Measurements from ENCODE around the gene FARS2. TPM values are rescaled to one million over a fixed set of nuclear protein-coding genes. Genes with fewer than 3 reads are reported as not detected.

Gene FARS2
- total and polyA plus RNA-seq, 4 experiments from 2014 or later, result 15.6 to 48.4 (median 24.3) TPM

DNA sequence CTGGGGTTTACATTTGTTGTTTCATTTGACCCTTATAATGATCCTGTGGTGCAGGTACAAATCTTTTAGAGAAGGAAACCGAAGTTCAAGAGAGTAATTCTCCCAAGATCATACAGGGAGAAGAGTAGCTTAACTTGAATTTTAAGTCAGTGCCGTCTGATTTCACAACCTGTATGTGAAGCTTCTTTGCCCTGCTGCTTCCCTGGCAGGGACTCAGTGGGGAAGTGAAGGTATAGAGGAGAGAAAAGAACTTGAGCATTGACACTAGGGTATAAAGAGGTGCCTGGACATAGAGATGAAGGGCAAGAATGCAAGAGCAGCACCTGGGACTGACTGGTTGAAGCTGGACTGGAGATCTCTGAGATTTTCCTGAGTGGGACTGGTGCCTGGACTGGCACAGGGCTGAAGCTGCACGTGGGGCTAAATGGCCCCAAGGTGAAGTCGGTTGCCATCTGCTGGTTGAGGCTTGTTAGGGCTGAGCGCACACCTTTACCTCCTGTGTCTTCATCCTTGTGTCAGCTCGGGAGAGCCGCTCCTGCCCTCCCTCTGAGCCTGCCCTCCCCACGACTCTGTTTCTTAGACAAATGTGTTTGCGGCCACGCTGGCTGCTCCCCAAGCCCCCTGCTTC, 41.8 kb downstream of the FARS2 start:
- Histone ChIP-seq H3K9me3 (ENCODE audit: control insufficient read depth in 1 of 2, low read length in 2 of 2) (no peaks in the 10 kb centered on the region), H3K36me3 (ENCODE audit: insufficient read depth, low read length) (no peaks in the 10 kb centered on the region), H3K4me3 (ENCODE audit: low read length in 2 of 2) (no peak overlapping the region), H3K4me1 (ENCODE audit: insufficient read depth, low read length) (peaks cover 26% of the 10 kb centered on the region), H3K27me3 (ENCODE audit: insufficient read depth, low read length) (no peaks in the 10 kb centered on the region), H3K27ac (ENCODE audit: low read depth, low read length) (no peak overlapping the region)
- H3K27ac Mint-ChIP-seq, result peak overlapping the region in 6 of 7 donors; percentile 1 to 67 (median 63)
- DNase-seq, result peak; percentile 56 to 66 (median 62)
- no peaks in the 10 kb centered on the region for H3K9me3 Mint-ChIP-seq
- peak overlapping the region in 7 of 8 donors; percentile 43 to 78 (median 71) for H3K4me3 Mint-ChIP-seq
- ChIA-PET POLR2A (ENCODE audit: partially characterized antibody) (interaction anchor here (1.4 kb wide), 1 partner anchor 160 kb away, joined by 5 read pairs; no protein-coding TSS in a partner anchor), CTCF (ENCODE audit: partially characterized antibody) (interaction anchor here (0.7 to 10.7 kb wide), 28 partner anchors 8 to 169 kb away, joined by 3 to 259 read pairs (median 4); no protein-coding TSS in a partner anchor)
- H3K27me3 Mint-ChIP-seq, result no peaks in the 10 kb centered on the region
- H3K36me3 Mint-ChIP-seq, result peaks cover 0 to 3% of the 10 kb centered on the region in 2 donors
- peaks cover 25 to 46% (median 38%) of the 10 kb centered on the region in 4 donors for H3K4me1 Mint-ChIP-seq
- intact Hi-C loops (cut with micrococcal nuclease), result loop anchor here (1.0 to 2.0 kb wide), 4 partner anchors 43 to 1244 kb away; partner anchors contain the start of gene LYRM4

DNA sequence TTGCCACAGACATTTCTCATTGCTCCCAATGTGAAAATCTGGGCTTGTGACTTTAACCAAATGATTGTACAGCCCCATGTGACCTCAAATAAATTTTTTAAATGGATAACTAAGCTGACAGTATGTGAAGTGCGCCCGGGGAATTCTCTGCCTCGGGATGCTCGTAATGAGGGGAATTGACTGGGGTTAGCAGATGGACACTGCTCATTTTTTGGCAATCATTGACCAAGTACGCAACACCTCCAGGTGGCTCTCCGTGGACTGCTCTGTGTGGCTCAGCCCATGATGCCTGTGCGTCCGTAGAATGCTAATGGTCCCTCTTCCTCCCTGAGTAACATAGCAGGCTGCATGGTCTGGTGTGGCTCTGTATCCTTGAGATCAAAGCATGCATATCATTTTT, 42.4 kb downstream of the FARS2 start:
- Histone ChIP-seq H3K36me3 (ENCODE audit: insufficient read depth, low read length) (no peaks in the 10 kb centered on the region), H3K9me3 (ENCODE audit: control insufficient read depth in 1 of 2, low read length in 2 of 2) (no peaks in the 10 kb centered on the region), H3K27ac (ENCODE audit: low read depth, low read length) (no peak overlapping the region), H3K27me3 (ENCODE audit: insufficient read depth, low read length) (no peaks in the 10 kb centered on the region), H3K4me3 (ENCODE audit: low read length in 2 of 2) (no peak overlapping the region), H3K4me1 (ENCODE audit: insufficient read depth, low read length) (peaks cover 26% of the 10 kb centered on the region)
- Mint-ChIP-seq H3K4me3 (peak overlapping the region in 3 of 8 donors; percentile 62 to 77 (median 75)), H3K27ac (peak overlapping the region in 1 of 7 donors; percentile 61), H3K9me3 (no peaks in the 10 kb centered on the region), H3K27me3 (no peaks in the 10 kb centered on the region), H3K4me1 (peaks cover 25 to 46% (median 38%) of the 10 kb centered on the region in 4 donors), H3K36me3 (peaks cover 0 to 5% of the 10 kb centered on the region in 2 donors)
- CTCF ChIA-PET (ENCODE audit: partially characterized antibody), result interaction anchor here (1.1 to 10.7 kb wide), 16 partner anchors 8 to 170 kb away, joined by 3 to 259 read pairs (median 7); no protein-coding TSS in a partner anchor
- intact Hi-C loops (cut with micrococcal nuclease), result loop anchor here (1.0 to 2.0 kb wide), 4 partner anchors 43 to 1244 kb away; partner anchors contain the start of gene LYRM4
- no peak for DNase-seq
- POLR2A ChIA-PET (ENCODE audit: partially characterized antibody), result interaction anchor here (0.7 to 1.4 kb wide), 2 partner anchors 160 kb away, joined by 3 to 5 read pairs; no protein-coding TSS in a partner anchor

DNA sequence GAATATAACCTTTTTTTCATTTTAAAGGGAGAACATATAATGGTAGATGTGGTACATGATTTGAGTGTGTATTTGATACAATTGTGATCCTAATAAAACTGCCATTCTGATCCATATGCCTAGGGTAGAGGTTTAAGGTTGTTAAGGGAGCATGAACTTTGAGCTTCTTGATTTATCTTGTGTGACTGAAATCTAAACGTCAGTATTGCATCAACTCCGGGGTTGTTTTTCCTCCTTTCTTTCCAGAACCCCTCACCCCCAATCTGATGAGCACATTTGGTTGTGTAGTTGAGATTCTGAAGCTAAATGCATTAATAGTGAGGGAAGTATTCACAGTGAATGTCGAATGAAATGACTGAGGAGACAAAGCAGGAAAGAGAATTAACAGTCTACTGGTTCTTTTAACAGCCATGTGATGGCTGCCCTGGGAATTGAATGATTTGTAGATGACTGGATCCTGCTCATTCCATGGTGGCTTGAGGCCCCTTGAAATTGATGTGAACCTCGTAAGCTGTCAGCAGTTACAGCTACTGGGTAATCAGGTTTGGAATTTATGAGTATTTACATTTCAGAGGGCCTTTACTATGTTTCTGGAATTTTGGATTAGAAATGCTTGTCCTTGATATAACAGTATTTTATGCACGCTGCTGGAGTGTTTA, 44.8 kb downstream of the FARS2 start:
- Histone ChIP-seq H3K4me3 (ENCODE audit: low read length in 2 of 2) (no peak overlapping the region), H3K4me1 (ENCODE audit: insufficient read depth, low read length) (peaks cover 25% of the 10 kb centered on the region), H3K27me3 (ENCODE audit: insufficient read depth, low read length) (no peaks in the 10 kb centered on the region), H3K9me3 (ENCODE audit: control insufficient read depth in 1 of 2, low read length in 2 of 2) (no peaks in the 10 kb centered on the region), H3K36me3 (ENCODE audit: insufficient read depth, low read length) (no peaks in the 10 kb centered on the region), H3K27ac (ENCODE audit: low read depth, low read length) (no peak overlapping the region)
- POLR2A ChIA-PET (ENCODE audit: partially characterized antibody), result no interaction called here
- H3K9me3 Mint-ChIP-seq, result no peaks in the 10 kb centered on the region
- DNase-seq, result no peak
- no peak overlapping the region for H3K27ac Mint-ChIP-seq
- H3K4me1 Mint-ChIP-seq, result peaks cover 23 to 40% (median 28%) of the 10 kb centered on the region in 4 donors
- CTCF ChIA-PET (ENCODE audit: partially characterized antibody), result interaction anchor here (1.3 to 10.7 kb wide), 2 partner anchors 8 to 162 kb away, joined by 3 to 259 read pairs; no protein-coding TSS in a partner anchor
- intact Hi-C loops (cut with micrococcal nuclease), result no loop called here
- H3K4me3 Mint-ChIP-seq, result no peak overlapping the region
- no peaks in the 10 kb centered on the region for H3K27me3 Mint-ChIP-seq
- peaks cover 0 to 5% of the 10 kb centered on the region in 2 donors for H3K36me3 Mint-ChIP-seq

DNA sequence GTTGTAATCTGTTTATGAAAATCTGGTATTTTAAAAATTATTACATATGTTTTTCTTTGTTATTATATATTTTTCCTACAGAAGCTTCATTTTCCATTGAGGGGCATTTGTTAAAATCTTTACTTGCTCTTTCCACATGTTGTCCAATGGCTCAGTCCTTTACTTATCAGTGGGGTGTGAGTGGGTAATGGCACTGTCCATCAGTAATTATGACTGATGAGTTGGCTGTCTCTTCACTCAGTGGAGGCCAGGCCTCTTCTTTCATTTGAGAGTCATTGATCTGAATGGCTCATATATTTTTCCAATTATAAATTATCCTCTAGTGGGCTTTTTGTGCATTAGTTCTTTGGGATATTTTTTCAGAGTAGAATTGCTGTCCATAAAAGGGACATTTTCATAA, 45.7 kb downstream of the FARS2 start:
- CTCF ChIA-PET (ENCODE audit: partially characterized antibody), result interaction anchor here (10.7 kb wide), 1 partner anchor 163 kb away, joined by 259 read pairs; no protein-coding TSS in a partner anchor
- Mint-ChIP-seq H3K27me3 (no peaks in the 10 kb centered on the region), H3K36me3 (peaks cover 0 to 5% of the 10 kb centered on the region in 2 donors), H3K27ac (peak overlapping the region in 1 of 7 donors; percentile 84), H3K9me3 (no peaks in the 10 kb centered on the region), H3K4me3 (no peak overlapping the region), H3K4me1 (peaks cover 16 to 32% (median 20%) of the 10 kb centered on the region in 4 donors)
- Histone ChIP-seq H3K4me1 (ENCODE audit: insufficient read depth, low read length) (peaks cover 15% of the 10 kb centered on the region), H3K36me3 (ENCODE audit: insufficient read depth, low read length) (no peaks in the 10 kb centered on the region), H3K4me3 (ENCODE audit: low read length in 2 of 2) (no peak overlapping the region), H3K27me3 (ENCODE audit: insufficient read depth, low read length) (no peaks in the 10 kb centered on the region), H3K27ac (ENCODE audit: low read depth, low read length) (no peak overlapping the region), H3K9me3 (ENCODE audit: control insufficient read depth in 1 of 2, low read length in 2 of 2) (no peaks in the 10 kb centered on the region)
- no peak for DNase-seq
- intact Hi-C loops (cut with micrococcal nuclease), result no loop called here
- POLR2A ChIA-PET (ENCODE audit: partially characterized antibody), result no interaction called here

DNA sequence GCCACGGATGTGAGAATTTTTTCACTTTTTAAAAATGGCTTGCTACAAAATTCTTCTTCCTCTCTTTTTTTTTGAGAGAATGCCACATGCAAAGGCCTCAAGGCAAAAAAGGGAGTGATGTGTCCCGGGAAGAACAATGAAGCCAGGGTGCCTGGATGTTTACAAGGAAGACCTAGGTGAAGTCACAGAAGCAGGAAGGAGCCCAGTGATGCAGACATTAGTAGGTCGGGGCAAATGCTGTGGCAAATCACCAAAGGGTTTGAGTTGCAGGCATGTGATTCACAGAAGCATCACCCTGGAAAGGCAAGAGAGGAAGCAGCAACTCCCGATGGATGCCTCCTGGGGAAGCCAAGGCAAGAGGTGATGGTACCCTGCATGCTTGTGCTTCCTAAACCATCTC, 46.8 kb downstream of the FARS2 start:
- no peak for DNase-seq
- Mint-ChIP-seq H3K9me3 (no peaks in the 10 kb centered on the region), H3K4me1 (peaks cover 6 to 25% (median 10%) of the 10 kb centered on the region in 4 donors), H3K36me3 (peaks cover 0 to 5% of the 10 kb centered on the region in 2 donors), H3K4me3 (no peak overlapping the region), H3K27ac (no peak overlapping the region), H3K27me3 (no peaks in the 10 kb centered on the region)
- Histone ChIP-seq H3K4me3 (ENCODE audit: low read length in 2 of 2) (no peak overlapping the region), H3K27ac (ENCODE audit: low read depth, low read length) (no peak overlapping the region), H3K36me3 (ENCODE audit: insufficient read depth, low read length) (no peaks in the 10 kb centered on the region), H3K9me3 (ENCODE audit: control insufficient read depth in 1 of 2, low read length in 2 of 2) (no peaks in the 10 kb centered on the region), H3K4me1 (ENCODE audit: insufficient read depth, low read length) (peaks cover 5% of the 10 kb centered on the region), H3K27me3 (ENCODE audit: insufficient read depth, low read length) (no peaks in the 10 kb centered on the region)
- intact Hi-C loops (cut with micrococcal nuclease), result no loop called here
- ChIA-PET POLR2A (ENCODE audit: partially characterized antibody) (no interaction called here), CTCF (ENCODE audit: partially characterized antibody) (interaction anchor here (1.1 kb wide), 1 partner anchor 164 kb away, joined by 3 read pairs; no protein-coding TSS in a partner anchor)

DNA sequence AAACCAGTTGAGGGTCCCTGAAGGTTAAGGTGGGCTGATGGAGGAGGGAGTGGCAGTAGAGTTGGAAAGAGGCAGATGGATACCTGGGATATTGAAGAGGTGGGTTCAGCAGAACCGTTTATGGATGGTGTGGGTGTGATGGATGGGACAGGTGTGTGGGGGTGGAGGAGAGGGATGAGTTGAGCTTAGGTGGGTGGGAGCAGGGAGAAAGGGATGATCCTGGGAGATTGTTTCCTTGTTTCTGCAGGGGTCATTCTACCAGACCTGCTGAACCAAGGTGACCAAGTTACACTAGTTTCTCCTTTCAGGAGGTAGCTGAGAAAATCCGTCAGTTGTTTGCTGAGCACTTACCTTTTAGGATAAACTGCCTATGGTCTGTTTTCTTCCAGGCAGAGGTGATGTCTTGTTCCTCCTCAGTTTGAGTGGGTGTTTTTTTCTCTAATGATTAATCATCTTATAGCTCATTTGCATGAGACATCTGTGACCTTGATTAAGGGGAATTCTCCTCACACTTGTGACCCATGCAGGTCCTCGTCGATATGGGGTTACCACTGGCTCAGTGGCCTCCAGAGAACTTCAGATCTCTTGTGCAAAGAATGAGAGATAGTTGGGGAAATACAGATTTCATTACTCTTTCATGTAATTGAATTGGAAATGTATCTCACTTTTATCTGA, 53.0 kb downstream of the FARS2 start:
- intact Hi-C loops (cut with micrococcal nuclease), result no loop called here
- Mint-ChIP-seq H3K27me3 (no peaks in the 10 kb centered on the region), H3K9me3 (no peaks in the 10 kb centered on the region), H3K27ac (peak overlapping the region in 3 of 7 donors; percentile 5 to 71 (median 60)), H3K4me1 (peaks cover 0 to 17% (median 11%) of the 10 kb centered on the region in 4 donors), H3K4me3 (no peak overlapping the region), H3K36me3 (peaks cover 0 to 2% of the 10 kb centered on the region in 2 donors)
- POLR2A ChIA-PET (ENCODE audit: partially characterized antibody), result no interaction called here
- Histone ChIP-seq H3K9me3 (ENCODE audit: control insufficient read depth in 1 of 2, low read length in 2 of 2) (no peaks in the 10 kb centered on the region), H3K4me1 (ENCODE audit: insufficient read depth, low read length) (no peaks in the 10 kb centered on the region), H3K27me3 (ENCODE audit: insufficient read depth, low read length) (no peaks in the 10 kb centered on the region), H3K4me3 (ENCODE audit: low read length in 2 of 2) (no peak overlapping the region), H3K36me3 (ENCODE audit: insufficient read depth, low read length) (no peaks in the 10 kb centered on the region), H3K27ac (ENCODE audit: low read depth, low read length) (no peak overlapping the region)
- no peak for DNase-seq
- CTCF ChIA-PET (ENCODE audit: partially characterized antibody), result interaction anchor here (0.8 to 1.9 kb wide), 2 partner anchors 9 to 11 kb away, joined by 3 to 8 read pairs; no protein-coding TSS in a partner anchor
